ENCODE measurements around the gene MARK3. TPM values are rescaled to one million over a fixed set of nuclear protein-coding genes. Genes with fewer than 3 reads are reported as not detected.

MARK3 gene
- total and polyA plus RNA-seq, 5 donors from 2014 or later, result 33.5 to 147 (median 37.6) TPM

GRCh38 chr14:103519837-103520212, 134.6 kb downstream of the MARK3 start:
- Histone ChIP-seq H3K9me3 (ENCODE audit: control insufficient read depth in 2 of 2, low read length in 2 of 2) (no peaks in the 10 kb centered on the region), H3K27me3 (ENCODE audit: control insufficient read depth, insufficient read depth, low read length) (no peaks in the 10 kb centered on the region), H3K4me3 (ENCODE audit: low read depth, low read length) (no peak overlapping the region), H3K27ac (ENCODE audit: insufficient read depth, low read length, poor library complexity, severe bottlenecking) (no peak overlapping the region), H3K4me1 (ENCODE audit: control insufficient read depth, insufficient read depth, low read length, poor library complexity, severe bottlenecking) (peaks cover 24% of the 10 kb centered on the region), H3K36me3 (ENCODE audit: control insufficient read depth, insufficient read depth, low read length) (no peaks in the 10 kb centered on the region)
- H3K4me1 Mint-ChIP-seq, result peaks cover 0 to 15% (median 5%) of the 10 kb centered on the region in 4 donors
- H3K4me3 Mint-ChIP-seq, result peak overlapping the region; percentile 67 to 82 (median 78)
- DNase-seq, result no peak
- no peaks in the 10 kb centered on the region for H3K9me3 Mint-ChIP-seq
- no peak for ATAC-seq (ENCODE audit: low read depth in 2 of 2)
- peaks cover 22% of the 10 kb centered on the region for H3K27me3 Mint-ChIP-seq
- no peak overlapping the region for H3K27ac Mint-ChIP-seq
- H3K36me3 Mint-ChIP-seq, result no peaks in the 10 kb centered on the region

GRCh38 chr14:103520269-103520656, 135.0 kb downstream of the MARK3 start:
- Histone ChIP-seq H3K27me3 (ENCODE audit: control insufficient read depth, insufficient read depth, low read length) (no peaks in the 10 kb centered on the region), H3K9me3 (ENCODE audit: control insufficient read depth in 2 of 2, low read length in 2 of 2) (no peaks in the 10 kb centered on the region), H3K27ac (ENCODE audit: insufficient read depth, low read length, poor library complexity, severe bottlenecking) (no peak overlapping the region), H3K36me3 (ENCODE audit: control insufficient read depth, insufficient read depth, low read length) (no peaks in the 10 kb centered on the region), H3K4me3 (ENCODE audit: low read depth, low read length) (no peak overlapping the region), H3K4me1 (ENCODE audit: control insufficient read depth, insufficient read depth, low read length, poor library complexity, severe bottlenecking) (peaks cover 24% of the 10 kb centered on the region)
- Mint-ChIP-seq H3K27me3 (peaks cover 24% of the 10 kb centered on the region), H3K36me3 (no peaks in the 10 kb centered on the region), H3K9me3 (no peaks in the 10 kb centered on the region), H3K4me1 (peaks cover 0 to 15% (median 5%) of the 10 kb centered on the region in 4 donors), H3K4me3 (peak overlapping the region in 3 of 4 donors; percentile 67 to 78 (median 71)), H3K27ac (no peak overlapping the region)
- ATAC-seq (ENCODE audit: low read depth in 2 of 2) (no peak), DNase-seq (no peak)

- Histone ChIP-seq H3K4me1 (ENCODE audit: control insufficient read depth, insufficient read depth, low read length, poor library complexity, severe bottlenecking) (peaks cover 24% of the 10 kb centered on the region), H3K4me3 (ENCODE audit: low read depth, low read length) (no peak overlapping the region), H3K9me3 (ENCODE audit: control insufficient read depth in 2 of 2, low read length in 2 of 2) (no peaks in the 10 kb centered on the region), H3K27ac (ENCODE audit: insufficient read depth, low read length, poor library complexity, severe bottlenecking) (no peak overlapping the region), H3K27me3 (ENCODE audit: control insufficient read depth, insufficient read depth, low read length) (no peaks in the 10 kb centered on the region), H3K36me3 (ENCODE audit: control insufficient read depth, insufficient read depth, low read length) (no peaks in the 10 kb centered on the region)
- Mint-ChIP-seq H3K4me3 (peak overlapping the region in 3 of 4 donors; percentile 52 to 78 (median 71)), H3K27me3 (peaks cover 25% of the 10 kb centered on the region), H3K4me1 (peaks cover 0 to 17% (median 5%) of the 10 kb centered on the region in 4 donors), H3K27ac (no peak overlapping the region), H3K9me3 (no peaks in the 10 kb centered on the region), H3K36me3 (no peaks in the 10 kb centered on the region)
- DNase-seq (peak; percentile 63 to 67 (median 64)), ATAC-seq (ENCODE audit: low read depth in 2 of 2) (peak; percentile 63 to 72)
Measured at GRCh38 chr14:103520657-103521437, 135.6 kb downstream of the MARK3 start.

- Histone ChIP-seq H3K4me1 (ENCODE audit: control insufficient read depth, insufficient read depth, low read length, poor library complexity, severe bottlenecking) (peaks cover 24% of the 10 kb centered on the region), H3K9me3 (ENCODE audit: control insufficient read depth in 2 of 2, low read length in 2 of 2) (no peaks in the 10 kb centered on the region), H3K27ac (ENCODE audit: insufficient read depth, low read length, poor library complexity, severe bottlenecking) (no peak overlapping the region), H3K4me3 (ENCODE audit: low read depth, low read length) (no peak overlapping the region), H3K27me3 (ENCODE audit: control insufficient read depth, insufficient read depth, low read length) (no peaks in the 10 kb centered on the region), H3K36me3 (ENCODE audit: control insufficient read depth, insufficient read depth, low read length) (no peaks in the 10 kb centered on the region)
- Mint-ChIP-seq H3K36me3 (no peaks in the 10 kb centered on the region), H3K27ac (no peak overlapping the region), H3K4me1 (peaks cover 0 to 19% (median 5%) of the 10 kb centered on the region in 4 donors), H3K4me3 (peak overlapping the region in 1 of 4 donors; percentile 64), H3K27me3 (peaks cover 29% of the 10 kb centered on the region), H3K9me3 (no peaks in the 10 kb centered on the region)
- peak in 1 of 2 donors; percentile 3 for ATAC-seq (ENCODE audit: low read depth in 2 of 2)
- DNase-seq, result peak in 1 of 3 donors; percentile 27
Measured at GRCh38 chr14:103521438-103521950, 136.3 kb downstream of the MARK3 start.

- Mint-ChIP-seq H3K27ac (no peak overlapping the region), H3K9me3 (no peaks in the 10 kb centered on the region), H3K27me3 (peaks cover 29% of the 10 kb centered on the region), H3K36me3 (no peaks in the 10 kb centered on the region), H3K4me3 (peak overlapping the region; percentile 32 to 59 (median 48)), H3K4me1 (peaks cover 0 to 21% (median 5%) of the 10 kb centered on the region in 4 donors)
- ATAC-seq (ENCODE audit: low read depth in 2 of 2), result peak in 1 of 2 donors; percentile 5
- Histone ChIP-seq H3K36me3 (ENCODE audit: control insufficient read depth, insufficient read depth, low read length) (no peaks in the 10 kb centered on the region), H3K4me1 (ENCODE audit: control insufficient read depth, insufficient read depth, low read length, poor library complexity, severe bottlenecking) (peaks cover 24% of the 10 kb centered on the region), H3K4me3 (ENCODE audit: low read depth, low read length) (no peak overlapping the region), H3K27ac (ENCODE audit: insufficient read depth, low read length, poor library complexity, severe bottlenecking) (no peak overlapping the region), H3K27me3 (ENCODE audit: control insufficient read depth, insufficient read depth, low read length) (no peaks in the 10 kb centered on the region), H3K9me3 (ENCODE audit: control insufficient read depth in 2 of 2, low read length in 2 of 2) (no peaks in the 10 kb centered on the region)
- DNase-seq, result peak in 1 of 3 donors; percentile 26
Measured at GRCh38 chr14:103521951-103522563, 136.8 kb downstream of the MARK3 start.

- DNase-seq, result no peak
- Histone ChIP-seq H3K36me3 (ENCODE audit: control insufficient read depth, insufficient read depth, low read length) (no peaks in the 10 kb centered on the region), H3K4me1 (ENCODE audit: control insufficient read depth, insufficient read depth, low read length, poor library complexity, severe bottlenecking) (peaks cover 24% of the 10 kb centered on the region), H3K27ac (ENCODE audit: insufficient read depth, low read length, poor library complexity, severe bottlenecking) (no peak within 1 kb of the TSS), H3K4me3 (ENCODE audit: low read depth, low read length) (no peak within 1 kb of the TSS), H3K27me3 (ENCODE audit: control insufficient read depth, insufficient read depth, low read length) (no peaks in the 10 kb centered on the region), H3K9me3 (ENCODE audit: control insufficient read depth in 2 of 2, low read length in 2 of 2) (no peaks in the 10 kb centered on the region)
- Mint-ChIP-seq H3K36me3 (no peaks in the 10 kb centered on the region), H3K4me1 (peaks cover 0 to 28% (median 10%) of the 10 kb centered on the region in 4 donors), H3K4me3 (peak within 1 kb of the TSS; percentile 43 to 60 (median 52)), H3K27ac (no peak within 1 kb of the TSS), H3K27me3 (peaks cover 29% of the 10 kb centered on the region), H3K9me3 (peaks cover 0 to 2% (median 0%) of the 10 kb centered on the region in 7 donors)
- no peak for ATAC-seq (ENCODE audit: low read depth in 2 of 2)
Measured at GRCh38 chr14:103522649-103523574, 137.7 kb downstream of the MARK3 start, which contains the start of gene CKB. TSS of gene CKB (minus strand) at chr14:103522830. CDS start at chr14:103522493, 337 bp downstream.

GRCh38 chr14:103523575-103523954, 138.3 kb downstream of the MARK3 start:
- Mint-ChIP-seq H3K4me1 (peaks cover 0 to 34% (median 10%) of the 10 kb centered on the region in 4 donors), H3K9me3 (peaks cover 0 to 2% (median 0%) of the 10 kb centered on the region in 7 donors), H3K36me3 (no peaks in the 10 kb centered on the region), H3K27ac (peak overlapping the region in 1 of 3 donors; percentile 42), H3K27me3 (peaks cover 30% of the 10 kb centered on the region), H3K4me3 (peak overlapping the region; percentile 5 to 51 (median 30))
- H3K36me3 ChIP-seq (ENCODE audit: control insufficient read depth, insufficient read depth, low read length), result no peaks in the 10 kb centered on the region
- no peak for ATAC-seq (ENCODE audit: low read depth in 2 of 2)
- no peak for DNase-seq
- no peak overlapping the region for H3K27ac ChIP-seq (ENCODE audit: insufficient read depth, low read length, poor library complexity, severe bottlenecking)
- peaks cover 31% of the 10 kb centered on the region for H3K4me1 ChIP-seq (ENCODE audit: control insufficient read depth, insufficient read depth, low read length, poor library complexity, severe bottlenecking)
- no peaks in the 10 kb centered on the region for H3K27me3 ChIP-seq (ENCODE audit: control insufficient read depth, insufficient read depth, low read length)
- H3K4me3 ChIP-seq (ENCODE audit: low read depth, low read length), result no peak overlapping the region
- no peaks in the 10 kb centered on the region for H3K9me3 ChIP-seq (ENCODE audit: control insufficient read depth in 2 of 2, low read length in 2 of 2)

Measured in CD4-positive, CD25-positive, alpha-beta regulatory T cell (primary cell).